GM12865 (cell line): ENCODE measurements around the gene TTC33.

Experiments
- DNase-seq: peaks from one replicate; pipeline ENCODE4 v3.0.0; 2010; ENCODE audit warnings: low read depth
- H3K4me3 ChIP-seq: 2 replicates; pipeline ENCODE4 v1.5.1; 2011; ENCODE audit warnings: mild to moderate bottlenecking, low read depth, low read length, control low read depth
- CTCF ChIP-seq: IDR thresholded peaks from 2 replicates; pipeline ENCODE4 v1.5.1; 2011; ENCODE audit warnings: low read length, control low read depth, low read depth, inconsistent platforms; ENCODE audit not compliant: insufficient read depth; ENCODE audit errors: missing control alignments

TTC33 gene

GRCh38 chr5:40630126-40630525 is 125.6 kb downstream of the TTC33 start:
- DNase-seq, result no peak
- no peak overlapping the region for H3K4me3 ChIP-seq
- no peak for TF ChIP-seq CTCF

- no peak for DNase-seq
- H3K4me3 ChIP-seq, result no peak overlapping the region
- no peak for TF ChIP-seq CTCF
Measured at GRCh38 chr5:40628407-40628806, 127.4 kb downstream of the TTC33 start.

- no peak for TF ChIP-seq CTCF
- H3K4me3 ChIP-seq, result no peak overlapping the region
- no peak for DNase-seq
Measured at GRCh38 chr5:40627706-40628105, 128.1 kb downstream of the TTC33 start.

GRCh38 chr5:40626801-40627200 is 129.0 kb downstream of the TTC33 start:
- H3K4me3 ChIP-seq, result no peak overlapping the region
- TF ChIP-seq CTCF, result no peak
- DNase-seq, result no peak

GRCh38 chr5:40623480-40624420 is 132.0 kb downstream of the TTC33 start:
- no peak for TF ChIP-seq CTCF
- DNase-seq, result no peak
- H3K4me3 ChIP-seq, result no peak overlapping the region

- no peak for DNase-seq
- no peak overlapping the region for H3K4me3 ChIP-seq
- no peak for TF ChIP-seq CTCF
Measured at GRCh38 chr5:40622463-40623252, 133.1 kb downstream of the TTC33 start.
